Sigmoid colon (tissue), 7 donors: Measurements from ENCODE around the gene SMARCC2. TPM values are rescaled to one million over a fixed set of nuclear protein-coding genes. Genes with fewer than 3 reads are reported as not detected.

Experiments used
- DNase-seq: peaks from one replicate; pipeline ENCODE4 v3.0.0-alpha.2; 2019
- H3K27ac ChIP-seq, 4 donors: fragments of 200-600 bp; sonication (generic); one replicate each; pipeline ENCODE4 v1.5.1; 2016 to 2019; ENCODE audit warnings: mild to moderate bottlenecking in 1 of 4
- H3K27me3 ChIP-seq, 3 donors: fragments of 200-600 bp; sonication (generic); one replicate each; pipeline ENCODE4 v1.5.1; 2019; ENCODE audit warnings: mild to moderate bottlenecking in 1 of 3
- H3K36me3 ChIP-seq, 4 donors: fragments of 200-600 bp; sonication (generic); one replicate each; pipeline ENCODE4 v1.5.1; 2016 to 2019
- H3K4me1 ChIP-seq, 4 donors: fragments of 200-600 bp; sonication (generic); one replicate each; pipeline ENCODE4 v1.5.1; 2017 to 2019
- H3K4me3 ChIP-seq, 4 donors: fragments of 200-600 bp; sonication (generic); one replicate each; pipeline ENCODE4 v1.5.1; 2017 to 2019; ENCODE audit warnings: mild to moderate bottlenecking in 2 of 4, moderate library complexity in 1 of 4
- H3K9me3 ChIP-seq, 4 donors: fragments of 200-600 bp in 3 of 4; sonication (generic) in 3 of 4; one replicate each; pipeline versions ENCODE4 v1.5.1 to v1.6.1; 2013 to 2019
- EP300 ChIP-seq, 4 donors: sonication (generic); formaldehyde crosslinking; IDR thresholded peaks; one replicate each; pipeline ENCODE4 v1.6.1; 2017; ENCODE audit warnings: antibody characterized with exemption in 4 of 4
- POLR2A ChIP-seq, 2 donors: fragments of 450-650 bp; IDR thresholded peaks; one replicate each; pipeline ENCODE4 v1.6.1; 2016; ENCODE audit warnings: antibody characterized with exemption in 2 of 2, mild to moderate bottlenecking in 2 of 2, moderate library complexity in 2 of 2
- POLR2AphosphoS5 ChIP-seq, 4 donors: sonication (generic); formaldehyde crosslinking; IDR thresholded peaks; one replicate each; pipeline ENCODE4 v1.6.1; 2017; ENCODE audit warnings: antibody characterized with exemption in 4 of 4
- WGBS, 2 donors: extraction: QIAGEN DNeasy Blood & Tissue Kit; methylation state at CpG; one replicate each; pipeline ENCODE4 v1.1.7; 2013; 5-methylcytosine and 5-hydroxymethylcytosine counted together
- intact Hi-C: fragments of 100-400 bp; cut with DNase I; formaldehyde crosslinking; loops from one replicate; pipeline ENCODE4 v1.15.1; 2023
- polyA plus RNA-seq, 3 donors: library from polyadenylated mRNA; stranded (reverse); fragments of 200-250 nt; gene quantifications; one replicate each; pipeline ENCODE4 v1.2.3, GENCODE V29; 2013
- total RNA-seq, 4 donors: library from RNA; depleted of rRNA; stranded (reverse); fragments of >200 nt; gene quantifications; one replicate each; pipeline ENCODE4 v1.1.0, GENCODE V29; 2016
- TF ChIP-seq, protein P1 (sequence below), 4 experiments: fragments of 450-650 bp in 3 of 4; fragments of 200-600 bp in 1 of 4; IDR thresholded peaks; one replicate each; pipeline ENCODE4 v1.5.1; 2016 to 2019; ENCODE audit warnings: antibody characterized with exemption in 4 of 4, mild to moderate bottlenecking in 3 of 4, moderate library complexity in 2 of 4
- donor health status: healthy with polysubstance abuse.
- donor health status: Bipolar disorder and iron deficiency.
- donor health status: healthy.

SMARCC2 gene
- total and polyA plus RNA-seq, 7 donors, result 18.0 to 135 (median 55.7) TPM

DNA sequence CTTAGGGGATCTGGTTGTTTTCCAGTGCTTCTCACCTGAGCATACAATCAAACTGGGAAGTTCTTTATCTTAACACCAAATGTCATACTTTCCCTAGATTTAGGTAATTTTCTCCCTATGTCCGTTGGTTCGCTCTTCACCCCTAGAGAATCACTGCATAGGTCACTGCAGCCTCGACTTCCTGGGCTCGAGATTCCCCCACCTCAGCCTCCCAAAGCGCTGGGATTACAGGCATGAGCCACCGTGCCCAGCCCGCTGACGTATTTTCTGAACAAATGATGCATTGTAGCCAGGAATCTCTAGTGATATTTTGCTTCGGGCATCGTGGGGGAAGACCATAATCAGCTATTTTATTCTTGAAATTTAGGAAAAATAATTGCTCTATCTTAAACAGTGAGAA is 74.0 kb downstream of the SMARCC2 start:
- peaks cover 0 to 34% (median 21%) of the 10 kb centered on the region in 4 donors for H3K4me1 ChIP-seq
- no peaks in the 10 kb centered on the region for H3K27me3 ChIP-seq
- peak overlapping the region; percentile 59 to 88 (median 64) for H3K4me3 ChIP-seq
- 48% methylated on average over 10 of the region's 10 CpGs for WGBS, 2 donors
- H3K27ac ChIP-seq, result peak overlapping the region; percentile 87 to 98 (median 94)
- no peak for TF ChIP-seq EP300 (IDR thresholded peaks at IDR 0.05)
- no peak for TF ChIP-seq POLR2AphosphoS5 (IDR thresholded peaks at IDR 0.05)
- TF ChIP-seq, protein P1, sequence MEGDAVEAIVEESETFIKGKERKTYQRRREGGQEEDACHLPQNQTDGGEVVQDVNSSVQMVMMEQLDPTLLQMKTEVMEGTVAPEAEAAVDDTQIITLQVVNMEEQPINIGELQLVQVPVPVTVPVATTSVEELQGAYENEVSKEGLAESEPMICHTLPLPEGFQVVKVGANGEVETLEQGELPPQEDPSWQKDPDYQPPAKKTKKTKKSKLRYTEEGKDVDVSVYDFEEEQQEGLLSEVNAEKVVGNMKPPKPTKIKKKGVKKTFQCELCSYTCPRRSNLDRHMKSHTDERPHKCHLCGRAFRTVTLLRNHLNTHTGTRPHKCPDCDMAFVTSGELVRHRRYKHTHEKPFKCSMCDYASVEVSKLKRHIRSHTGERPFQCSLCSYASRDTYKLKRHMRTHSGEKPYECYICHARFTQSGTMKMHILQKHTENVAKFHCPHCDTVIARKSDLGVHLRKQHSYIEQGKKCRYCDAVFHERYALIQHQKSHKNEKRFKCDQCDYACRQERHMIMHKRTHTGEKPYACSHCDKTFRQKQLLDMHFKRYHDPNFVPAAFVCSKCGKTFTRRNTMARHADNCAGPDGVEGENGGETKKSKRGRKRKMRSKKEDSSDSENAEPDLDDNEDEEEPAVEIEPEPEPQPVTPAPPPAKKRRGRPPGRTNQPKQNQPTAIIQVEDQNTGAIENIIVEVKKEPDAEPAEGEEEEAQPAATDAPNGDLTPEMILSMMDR (IDR thresholded peaks at IDR 0.05), result no peak
- TF ChIP-seq POLR2A (IDR thresholded peaks at IDR 0.05), result no peak
- peak; percentile 77 for DNase-seq
- intact Hi-C loops, result loop anchor here (5.0 kb wide), 1 partner anchor 1407 kb away; the partner anchor contains the start of genes DDIT3 and MBD6
- no peaks in the 10 kb centered on the region for H3K9me3 ChIP-seq
- peaks cover 18 to 41% (median 32%) of the 10 kb centered on the region in 4 donors for H3K36me3 ChIP-seq

DNA sequence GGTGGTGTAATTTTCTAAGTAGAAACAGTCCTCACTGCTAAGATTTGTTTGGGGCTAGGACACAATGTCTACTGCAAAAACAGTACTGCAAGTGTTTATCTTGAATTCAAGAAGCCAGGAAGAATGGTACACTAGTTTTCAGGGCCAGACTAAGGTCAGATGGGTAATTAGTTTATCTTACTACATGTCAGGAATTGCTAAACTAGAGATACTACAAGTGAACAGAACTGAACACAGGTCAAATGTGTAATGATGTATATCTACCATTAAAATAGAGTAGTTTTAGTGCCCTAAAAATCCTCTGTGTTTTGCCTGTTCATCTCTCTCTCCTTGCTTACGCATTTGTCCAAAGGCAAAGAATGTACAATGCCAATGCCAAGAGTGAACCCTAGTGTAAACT is 75.2 kb downstream of the SMARCC2 start:
- intact Hi-C loops, result no loop called here
- no peak for DNase-seq
- TF ChIP-seq POLR2AphosphoS5 (IDR thresholded peaks at IDR 0.05) (no peak), POLR2A (IDR thresholded peaks at IDR 0.05) (no peak), EP300 (IDR thresholded peaks at IDR 0.05) (no peak)
- TF ChIP-seq, protein P1 (IDR thresholded peaks at IDR 0.05), result no peak
- Histone ChIP-seq H3K27me3 (no peaks in the 10 kb centered on the region), H3K36me3 (peaks cover 30 to 50% (median 41%) of the 10 kb centered on the region in 4 donors), H3K4me1 (peaks cover 0 to 22% (median 9%) of the 10 kb centered on the region in 4 donors), H3K9me3 (no peaks in the 10 kb centered on the region), H3K4me3 (no peak overlapping the region), H3K27ac (no peak overlapping the region)
- 96 to 100% methylated on average over 1 of the region's 1 CpG for WGBS, 2 donors

Other genes with a start within 250 kb of the SMARCC2 start
- 1 to 10 TPM in 1 of 4 donors, under 1 TPM in 1, not detected in 2; 0.71 to 1.3 TPM for gene PMEL, start 223.4 kb downstream of the SMARCC2 start, total RNA-seq
- 1 to 10 TPM; 1.2 to 1.8 (median 1.7) TPM for gene PMEL, start 223.4 kb downstream of the SMARCC2 start, polyA plus RNA-seq
- gene CDK2, start 222.7 kb downstream of the SMARCC2 start, total RNA-seq, result 10 to 100 TPM; 11.4 to 27.7 (median 18.8) TPM
- 10 to 100 TPM in 2 of 3 donors, 1 to 10 TPM in 1; 7.2 to 23.4 (median 11.1) TPM for gene CDK2, start 222.7 kb downstream of the SMARCC2 start, polyA plus RNA-seq
- 100 to 1,000 TPM in 3 of 4 donors, 10 to 100 TPM in 1; 92.8 to 102 (median 101) TPM for gene RAB5B, start 215.4 kb downstream of the SMARCC2 start, total RNA-seq
- gene RAB5B, start 215.4 kb downstream of the SMARCC2 start, polyA plus RNA-seq, result 100 to 1,000 TPM in 1 of 3 donors, 10 to 100 TPM in 2; 82.8 to 113 (median 83.5) TPM
- gene SUOX, start 192.2 kb downstream of the SMARCC2 start, total RNA-seq, result 10 to 100 TPM; 20.9 to 51.0 (median 25.4) TPM
- gene SUOX, start 192.2 kb downstream of the SMARCC2 start, polyA plus RNA-seq, result 10 to 100 TPM in 2 of 3 donors, 1 to 10 TPM in 1; 8.4 to 16.1 (median 15.0) TPM
- gene IKZF4, start 168.4 kb downstream of the SMARCC2 start, total RNA-seq, result 10 to 100 TPM in 1 of 4 donors, 1 to 10 TPM in 3; 2.3 to 23.8 (median 4.9) TPM
- 1 to 10 TPM in 2 of 3 donors, under 1 TPM in 1; 0.92 to 2.4 (median 1.2) TPM for gene IKZF4, start 168.4 kb downstream of the SMARCC2 start, polyA plus RNA-seq
- 1,000 to 10,000 TPM in 2 of 4 donors, 100 to 1,000 TPM in 2; 130 to 3,746 (median 1,580) TPM for gene RPS26, start 147.6 kb downstream of the SMARCC2 start, total RNA-seq
- 1,000 to 10,000 TPM; 1,901 to 2,147 (median 2,067) TPM for gene RPS26, start 147.6 kb downstream of the SMARCC2 start, polyA plus RNA-seq
- 10 to 100 TPM; 10.2 to 21.4 (median 19.0) TPM for gene ERBB3, start 109.3 kb downstream of the SMARCC2 start, total RNA-seq
- gene ERBB3, start 109.3 kb downstream of the SMARCC2 start, polyA plus RNA-seq, result 10 to 100 TPM; 31.8 to 69.8 (median 37.0) TPM
- 100 to 1,000 TPM in 3 of 4 donors, 10 to 100 TPM in 1; 52.9 to 157 (median 110) TPM for gene PA2G4, start 84.9 kb downstream of the SMARCC2 start, total RNA-seq
- gene PA2G4, start 84.9 kb downstream of the SMARCC2 start, polyA plus RNA-seq, result 100 to 1,000 TPM in 1 of 3 donors, 10 to 100 TPM in 2; 68.4 to 136 (median 73.9) TPM
- 1,000 to 10,000 TPM; 1,926 to 5,407 (median 3,655) TPM for gene RPL41, start 72.8 kb downstream of the SMARCC2 start, total RNA-seq
- gene RPL41, start 72.8 kb downstream of the SMARCC2 start, polyA plus RNA-seq, result 1,000 to 10,000 TPM; 6,021 to 9,845 (median 6,338) TPM
- 1 to 10 TPM; 3.9 to 6.9 (median 4.8) TPM for gene ZC3H10, start 71.2 kb downstream of the SMARCC2 start, total RNA-seq
- gene ZC3H10, start 71.2 kb downstream of the SMARCC2 start, polyA plus RNA-seq, result 1 to 10 TPM; 1.2 to 3.8 (median 1.4) TPM
- gene ESYT1, start 61.2 kb downstream of the SMARCC2 start, total RNA-seq, result 100 to 1,000 TPM in 1 of 4 donors, 10 to 100 TPM in 3; 67.6 to 102 (median 88.7) TPM
- 10 to 100 TPM in 2 of 3 donors, 1 to 10 TPM in 1; 9.0 to 73.9 (median 13.8) TPM for gene ESYT1, start 61.2 kb downstream of the SMARCC2 start, polyA plus RNA-seq
- gene MYL6B, start 36.9 kb downstream of the SMARCC2 start, total RNA-seq, result 10 to 100 TPM; 37.7 to 90.6 (median 64.1) TPM
- 10 to 100 TPM; 26.4 to 63.7 (median 32.3) TPM for gene MYL6B, start 36.9 kb downstream of the SMARCC2 start, polyA plus RNA-seq
- 1,000 to 10,000 TPM; 6,491 to 9,553 (median 8,571) TPM for gene MYL6, start 31.1 kb downstream of the SMARCC2 start, total RNA-seq
- 1,000 to 10,000 TPM; 3,150 to 7,537 (median 5,524) TPM for gene MYL6, start 31.1 kb downstream of the SMARCC2 start, polyA plus RNA-seq
- gene RNF41, start 32.4 kb upstream of the SMARCC2 start, total RNA-seq, result 100 to 1,000 TPM in 1 of 4 donors, 10 to 100 TPM in 3; 59.9 to 109 (median 78.0) TPM
- 10 to 100 TPM; 18.5 to 27.0 (median 25.2) TPM for gene RNF41, start 32.4 kb upstream of the SMARCC2 start, polyA plus RNA-seq
- gene NABP2, start 34.9 kb upstream of the SMARCC2 start, total RNA-seq, result 10 to 100 TPM; 17.2 to 33.5 (median 31.6) TPM
- gene NABP2, start 34.9 kb upstream of the SMARCC2 start, polyA plus RNA-seq, result 10 to 100 TPM; 29.4 to 43.7 (median 32.6) TPM
- not detected for gene SLC39A5, start 40.6 kb upstream of the SMARCC2 start, total RNA-seq
- 10 to 100 TPM; 30.0 to 74.0 (median 31.2) TPM for gene SLC39A5, start 40.6 kb upstream of the SMARCC2 start, polyA plus RNA-seq
- 10 to 100 TPM in 2 of 4 donors, 1 to 10 TPM in 2; 8.4 to 19.1 (median 10.5) TPM for gene ANKRD52, start 68.9 kb upstream of the SMARCC2 start, total RNA-seq
- 10 to 100 TPM in 1 of 3 donors, 1 to 10 TPM in 2; 4.2 to 20.1 (median 6.7) TPM for gene ANKRD52, start 68.9 kb upstream of the SMARCC2 start, polyA plus RNA-seq
- gene COQ10A, start 77.5 kb upstream of the SMARCC2 start, total RNA-seq, result 10 to 100 TPM; 11.8 to 25.0 (median 19.9) TPM
- 1 to 10 TPM; 2.4 to 6.2 (median 3.0) TPM for gene COQ10A, start 77.5 kb upstream of the SMARCC2 start, polyA plus RNA-seq
- 100 to 1,000 TPM in 2 of 4 donors, 10 to 100 TPM in 2; 75.9 to 130 (median 99.6) TPM for gene CS, start 110.8 kb upstream of the SMARCC2 start, total RNA-seq
- 100 to 1,000 TPM; 102 to 151 (median 139) TPM for gene CS, start 110.8 kb upstream of the SMARCC2 start, polyA plus RNA-seq
- 10 to 100 TPM; 48.7 to 77.1 (median 67.9) TPM for gene CNPY2, start 126.5 kb upstream of the SMARCC2 start, total RNA-seq
- 100 to 1,000 TPM in 1 of 3 donors, 10 to 100 TPM in 2; 28.2 to 103 (median 39.6) TPM for gene CNPY2, start 126.5 kb upstream of the SMARCC2 start, polyA plus RNA-seq
- gene PAN2, start 144.5 kb upstream of the SMARCC2 start, total RNA-seq, result 10 to 100 TPM; 26.4 to 67.0 (median 36.8) TPM
- gene PAN2, start 144.5 kb upstream of the SMARCC2 start, polyA plus RNA-seq, result 10 to 100 TPM in 1 of 3 donors, 1 to 10 TPM in 2; 5.4 to 30.0 (median 5.5) TPM
- not detected for gene IL23A, start 149.4 kb upstream of the SMARCC2 start, total RNA-seq
- gene IL23A, start 149.4 kb upstream of the SMARCC2 start, polyA plus RNA-seq, result 1 to 10 TPM in 1 of 3 donors, not detected in 2; 3.6 TPM
- gene STAT2, start 170.6 kb upstream of the SMARCC2 start, total RNA-seq, result 100 to 1,000 TPM in 2 of 4 donors, 10 to 100 TPM in 2; 73.6 to 160 (median 94.6) TPM
- gene STAT2, start 170.6 kb upstream of the SMARCC2 start, polyA plus RNA-seq, result 10 to 100 TPM; 15.0 to 71.7 (median 18.6) TPM
- gene APOF, start 173.4 kb upstream of the SMARCC2 start, total RNA-seq, result not detected
- gene APOF, start 173.4 kb upstream of the SMARCC2 start, polyA plus RNA-seq, result not detected